HG02571 (cell line): ENCODE measurements around the gene BRMS1.
A peak's percentile ranks its signal among the peaks of the same experiment; 100 is the strongest.
"Not testable (repeated sequence)": the region's sequence is repeated elsewhere in the genome, so short reads cannot be mapped to it uniquely, and the experiment has no call there.

Source experiments
- ATAC-seq: cut with Tn5 transposase; IDR thresholded peaks from one replicate; pipeline ENCODE4 v1.9.1; 2021; ENCODE audit warnings: mild to moderate bottlenecking, moderate library complexity; ENCODE audit not compliant: unreplicated experiment

The BRMS1 gene, protein sequence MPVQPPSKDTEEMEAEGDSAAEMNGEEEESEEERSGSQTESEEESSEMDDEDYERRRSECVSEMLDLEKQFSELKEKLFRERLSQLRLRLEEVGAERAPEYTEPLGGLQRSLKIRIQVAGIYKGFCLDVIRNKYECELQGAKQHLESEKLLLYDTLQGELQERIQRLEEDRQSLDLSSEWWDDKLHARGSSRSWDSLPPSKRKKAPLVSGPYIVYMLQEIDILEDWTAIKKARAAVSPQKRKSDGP

DNA sequence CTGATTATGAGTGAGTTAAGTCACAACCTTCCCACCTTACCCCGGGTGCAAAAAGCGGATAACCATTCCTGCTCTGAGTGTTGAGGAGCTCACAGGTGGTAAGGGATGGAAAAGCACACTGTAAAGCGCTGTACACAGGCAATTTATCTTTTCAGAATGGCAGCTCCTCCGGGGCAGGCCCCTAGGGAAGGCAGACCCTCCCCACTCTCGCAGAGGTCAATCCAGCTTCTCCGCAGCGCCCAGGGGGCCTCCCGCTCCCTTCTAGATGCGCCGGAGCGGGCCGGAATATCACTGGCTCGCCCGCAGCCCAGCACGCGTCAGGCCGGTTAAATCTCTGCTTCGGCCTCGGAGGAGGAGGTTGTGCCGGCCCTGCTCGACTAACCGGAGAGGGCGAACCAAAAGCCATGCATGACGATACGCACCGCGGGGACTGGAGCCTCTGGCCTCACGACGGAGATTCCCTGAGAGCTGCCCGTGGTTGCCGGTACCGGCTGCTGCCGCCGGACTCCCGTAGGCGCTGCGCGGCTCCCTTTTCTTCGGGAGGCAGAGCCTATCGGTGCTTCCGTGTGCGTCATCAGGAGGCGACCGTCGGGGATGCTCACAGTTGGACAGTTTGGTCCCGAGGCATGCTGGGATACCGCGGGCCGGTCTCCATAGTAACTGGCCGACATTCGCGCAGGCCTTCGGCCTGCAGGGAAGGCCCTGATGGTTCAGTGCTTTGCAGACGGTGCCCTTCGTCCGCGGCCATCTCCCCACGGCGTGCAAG lies at the start of gene BRMS1:
Gene BRMS1, minus strand, starts transcription at position 555 of the 766 bp plus-strand sequence. CDS start 2,870 bp downstream, outside the sequence.
- peak; percentile 65 for ATAC-seq

DNA sequence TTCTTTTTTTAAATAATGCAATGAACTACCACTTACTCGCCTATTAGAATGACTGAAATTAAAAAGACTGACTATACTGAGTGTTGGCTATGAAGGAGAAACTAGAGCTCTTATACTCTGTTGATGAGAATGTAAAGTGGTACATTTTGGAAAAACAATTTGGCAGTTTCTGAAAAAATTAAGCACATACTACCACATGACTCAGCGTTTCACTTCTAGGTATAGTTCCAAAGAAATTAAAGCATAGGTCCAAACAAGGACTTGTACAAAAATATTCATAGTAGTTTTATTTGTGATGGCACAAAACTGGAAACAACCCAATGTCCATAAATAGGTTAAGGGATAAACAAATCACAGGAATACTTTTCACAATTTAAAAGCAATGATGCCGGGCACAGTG lies 49.0 kb upstream of the BRMS1 start:
- ATAC-seq, result no peak

DNA sequence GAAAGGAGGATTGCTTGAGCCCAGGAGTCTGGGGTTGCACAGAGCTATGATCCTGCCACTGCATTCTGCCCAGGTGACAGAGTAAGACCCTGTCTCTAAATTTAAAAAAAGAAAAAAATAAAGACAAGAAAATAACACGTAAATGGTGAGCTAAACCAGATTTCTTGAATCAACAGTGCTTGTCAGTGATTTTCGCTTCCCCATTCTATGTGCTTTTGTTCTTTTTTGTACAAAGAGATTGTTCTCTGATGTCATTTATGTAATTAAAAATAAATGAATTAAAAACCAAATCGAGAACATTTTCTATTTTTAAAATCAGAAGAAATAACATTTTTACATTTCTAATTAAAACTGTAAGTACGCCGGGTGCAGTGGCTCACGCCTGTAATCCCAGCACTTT lies 46.4 kb upstream of the BRMS1 start:
- ATAC-seq, result no peak

DNA sequence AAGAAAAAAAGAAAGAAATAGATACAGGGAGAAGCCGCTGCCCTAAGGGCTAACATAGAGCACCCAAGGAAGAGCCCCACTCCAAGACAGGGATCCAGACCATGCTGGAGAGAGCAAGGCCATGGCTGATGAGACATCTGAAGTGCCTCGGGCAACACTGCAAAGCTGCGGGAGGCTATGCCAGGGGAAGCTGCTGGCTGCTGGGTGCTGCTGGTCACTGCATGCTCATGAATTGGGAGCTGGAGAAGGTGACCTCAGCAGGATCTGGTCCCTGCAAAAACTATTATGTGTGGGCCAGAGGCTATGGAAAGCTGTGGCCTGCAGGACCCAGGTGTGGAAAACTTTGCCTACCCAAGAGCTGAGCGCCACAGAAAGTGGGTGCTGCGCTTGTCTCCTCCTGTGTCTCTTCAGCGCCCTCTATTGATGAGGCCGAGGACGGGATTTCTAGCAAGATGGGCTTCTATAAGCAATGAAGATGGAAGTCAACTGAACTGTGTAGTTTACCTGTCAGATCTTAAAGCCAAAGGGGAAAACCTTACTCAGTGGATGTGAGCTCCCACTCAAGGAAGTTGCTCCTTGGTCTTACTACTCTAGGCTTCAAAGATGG lies 44.0 kb upstream of the BRMS1 start:
- ATAC-seq, result no peak

DNA sequence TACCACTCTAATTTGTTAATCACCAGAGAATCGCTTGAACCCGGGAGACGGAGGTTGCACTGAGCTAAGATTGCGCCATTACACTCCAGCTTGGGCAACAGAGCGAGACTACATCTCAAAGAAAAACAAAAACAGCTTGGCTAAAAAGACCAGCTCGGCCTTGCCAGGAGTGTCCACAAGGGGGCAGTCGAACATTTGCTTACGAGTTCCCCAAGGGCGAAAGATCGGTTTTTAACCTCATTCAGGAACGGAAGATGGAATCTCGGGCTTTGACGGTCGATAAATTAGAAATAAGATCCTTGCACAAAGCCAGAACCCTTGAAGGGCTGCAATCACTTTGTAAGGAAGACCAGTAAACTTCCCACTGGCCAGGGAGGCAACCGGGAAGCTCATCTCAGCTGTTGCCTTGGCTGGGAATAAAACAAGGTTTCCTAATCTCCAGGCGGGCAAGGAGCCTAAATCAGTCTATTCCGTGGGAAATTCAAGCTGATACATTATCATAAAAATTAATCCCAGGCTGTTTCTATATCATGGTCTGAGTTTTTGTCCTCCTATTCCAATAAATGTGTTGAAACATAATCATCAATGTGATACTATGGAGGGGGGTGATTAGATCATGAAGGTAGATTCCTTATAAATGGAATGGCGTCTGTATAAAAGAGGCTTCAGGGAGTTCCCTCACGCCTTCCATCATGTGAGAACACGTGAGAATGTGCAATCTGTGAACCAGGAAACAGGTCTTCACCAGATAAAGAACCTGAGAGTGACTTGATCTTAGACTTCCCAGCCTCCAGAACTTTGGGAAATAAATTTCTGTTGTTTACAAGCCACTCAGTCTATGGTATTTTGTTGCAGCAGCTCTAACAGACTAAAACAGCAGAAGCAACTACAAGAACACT lies 41.5 kb upstream of the BRMS1 start:
- ATAC-seq, result no peak

DNA sequence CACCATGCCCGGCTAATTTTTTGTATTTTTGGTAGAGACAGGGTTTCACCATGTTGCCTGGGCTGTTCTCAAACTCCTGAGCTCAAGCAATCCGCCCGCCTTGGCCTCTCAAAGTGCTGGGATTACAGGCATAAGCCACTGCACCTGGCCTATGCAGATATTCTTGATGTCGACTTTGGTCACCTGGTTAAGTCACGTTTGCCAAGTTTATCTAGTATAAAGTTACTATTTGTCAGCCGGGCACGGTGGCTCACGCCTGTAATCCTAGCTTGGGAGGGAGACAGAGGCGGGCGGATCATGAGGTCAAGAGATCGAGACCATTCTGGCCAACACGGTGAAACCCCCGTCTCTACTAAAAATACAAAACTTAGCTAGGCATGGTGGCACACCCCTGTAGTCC lies 39.4 kb upstream of the BRMS1 start:
- ATAC-seq, result not testable (repeated sequence)

DNA sequence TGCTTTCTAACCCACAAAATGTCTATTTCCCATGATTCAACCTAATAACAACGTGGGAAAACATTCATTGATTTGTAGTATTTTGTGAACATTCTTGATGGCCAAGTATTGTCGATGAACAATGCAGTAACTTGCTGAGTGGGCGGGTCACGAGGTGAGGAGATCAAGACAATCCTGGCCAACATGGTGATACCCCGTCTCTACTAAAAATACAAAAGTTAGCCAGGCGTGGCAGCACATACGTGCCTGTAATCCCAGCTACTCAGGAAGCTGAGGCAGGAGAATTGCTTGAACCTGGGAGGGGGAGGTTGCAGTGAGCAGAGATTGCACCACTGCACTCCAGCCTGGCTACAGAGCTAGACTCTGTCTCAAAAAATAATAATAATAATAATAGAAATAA lies 35.4 kb upstream of the BRMS1 start:
- not testable (repeated sequence) for ATAC-seq

DNA sequence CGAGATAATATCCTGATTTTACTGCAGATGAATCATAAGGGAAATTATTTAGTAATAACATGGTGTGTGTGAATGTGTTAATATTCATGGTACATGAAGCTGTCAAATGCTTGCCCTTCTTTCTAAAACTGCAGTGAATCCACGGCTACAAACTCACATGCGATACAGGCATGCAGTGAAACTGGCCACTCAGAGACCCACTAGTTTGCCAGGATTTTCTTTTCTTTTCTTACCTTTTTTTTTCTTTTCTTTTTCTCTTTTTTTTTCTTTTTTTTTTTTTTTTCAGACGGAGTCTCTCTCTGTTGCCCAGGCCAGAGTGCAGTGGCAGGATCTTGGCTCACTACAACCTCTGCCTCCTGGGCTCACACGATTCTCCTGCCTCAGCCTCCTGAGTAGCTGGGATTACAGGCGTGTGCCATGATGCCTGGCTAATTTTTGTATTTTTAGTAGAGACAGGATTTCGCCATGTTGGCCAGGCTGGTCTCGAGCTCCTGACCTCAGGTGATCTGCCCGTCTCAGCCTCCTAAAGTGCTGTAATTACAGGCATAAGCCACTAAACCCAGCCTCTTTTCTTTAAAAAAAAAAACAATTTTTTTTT lies 28.9 kb upstream of the BRMS1 start:
- ATAC-seq, result not testable (repeated sequence)

DNA sequence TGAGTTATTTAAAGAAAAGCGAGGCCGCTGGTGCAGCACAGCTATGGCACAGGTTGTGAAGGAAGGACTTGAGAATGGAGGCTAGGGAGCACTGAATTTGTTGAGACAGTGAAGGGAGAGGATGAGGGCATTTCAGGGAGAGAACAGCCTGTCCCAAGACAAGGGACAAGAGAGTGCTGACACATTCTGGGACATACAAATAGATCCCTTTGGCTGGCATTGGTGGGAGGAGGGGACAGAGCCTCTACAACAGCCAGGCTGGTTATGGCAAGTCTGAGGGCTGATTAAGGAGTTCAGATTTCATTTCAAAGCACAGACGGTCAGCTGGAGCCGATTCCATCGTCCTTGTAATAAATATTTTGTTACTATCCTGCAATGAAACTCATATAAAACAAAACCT lies 28.4 kb upstream of the BRMS1 start:
- ATAC-seq, result no peak

DNA sequence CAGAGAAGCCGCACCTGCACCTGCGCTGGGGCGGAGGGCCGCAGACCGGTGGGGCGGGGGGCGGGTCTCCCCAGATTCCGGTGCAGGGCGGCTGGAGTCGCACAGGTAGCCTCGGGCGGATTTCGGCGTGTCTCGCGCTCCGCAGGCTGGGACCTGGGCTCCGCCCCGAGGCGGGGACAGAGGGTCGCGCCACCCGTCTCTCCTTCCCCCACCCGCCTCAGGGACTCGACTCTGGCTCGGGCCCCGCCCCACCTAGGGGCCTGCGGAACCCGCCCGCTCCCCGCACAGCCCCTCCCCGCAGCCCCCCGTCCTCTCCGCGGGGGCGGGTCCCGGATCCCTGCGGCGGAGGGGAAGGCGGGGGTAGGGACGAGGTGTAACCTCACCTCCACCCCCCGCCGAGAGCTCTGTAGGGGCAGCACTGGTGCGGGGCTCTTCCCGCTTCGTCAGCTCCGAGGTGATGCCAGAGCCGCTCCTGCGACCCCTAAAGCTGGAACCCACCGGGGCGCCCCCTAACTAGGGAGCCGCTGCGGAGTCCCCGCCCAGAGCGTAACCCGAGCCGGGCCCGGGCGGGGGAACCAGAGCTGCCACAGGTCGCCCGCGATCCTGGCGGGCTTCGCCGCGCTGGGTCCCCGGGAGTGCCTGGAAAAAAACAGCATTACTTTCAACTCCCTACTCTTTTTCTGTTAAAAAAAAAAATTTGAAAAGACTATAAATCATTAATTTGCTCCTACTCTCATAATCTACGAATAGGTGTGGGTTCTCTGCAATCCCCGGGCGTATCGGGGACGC lies 26.9 kb upstream of the BRMS1 start, which contains the start of gene SLC29A2:
Gene SLC29A2, minus strand, starts transcription at position 134 of the 789 bp plus-strand sequence. CDS start 169 bp downstream, outside the sequence.
- ATAC-seq, result peak; percentile 57

DNA sequence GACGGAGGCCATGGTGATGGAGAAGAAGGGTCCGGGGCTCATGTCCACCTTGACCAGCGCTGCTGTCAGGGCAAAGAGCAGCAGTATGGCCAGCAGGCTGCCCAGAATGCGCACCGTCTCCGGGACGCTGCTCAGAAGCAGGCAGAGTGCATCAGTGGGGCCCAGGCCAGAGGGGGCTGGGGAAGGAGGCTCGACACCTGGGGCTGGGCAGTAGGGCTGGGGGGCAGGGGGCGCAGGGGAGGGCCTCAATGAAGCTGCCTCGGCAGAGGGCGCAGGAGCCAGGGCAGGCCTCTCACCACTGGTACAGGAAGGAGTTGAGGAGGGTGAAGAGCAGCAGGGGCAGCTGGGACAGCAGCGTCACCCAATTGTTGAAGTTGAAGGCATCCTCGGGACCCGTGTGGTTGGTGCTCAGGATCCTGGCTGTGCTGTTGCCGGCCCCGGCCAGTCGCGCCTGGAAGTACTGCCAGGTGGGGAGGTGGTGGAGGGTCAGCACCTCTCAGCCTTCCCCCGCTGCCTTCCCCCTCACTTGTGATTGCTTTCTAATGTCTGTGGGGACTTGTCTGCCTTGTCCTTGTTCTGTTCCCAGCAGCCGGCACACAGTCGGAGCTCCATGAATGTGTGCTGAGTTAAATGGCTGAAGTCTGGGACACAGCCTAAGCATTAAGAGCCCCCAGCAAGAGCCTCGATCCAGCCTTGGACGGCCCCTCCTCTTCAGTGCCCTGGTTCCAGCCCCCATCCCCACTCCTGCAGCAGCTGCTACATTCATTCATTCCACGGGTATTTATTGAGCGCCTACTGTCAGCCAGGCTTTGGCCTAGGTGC lies 24.4 kb upstream of the BRMS1 start:
- no peak for ATAC-seq

DNA sequence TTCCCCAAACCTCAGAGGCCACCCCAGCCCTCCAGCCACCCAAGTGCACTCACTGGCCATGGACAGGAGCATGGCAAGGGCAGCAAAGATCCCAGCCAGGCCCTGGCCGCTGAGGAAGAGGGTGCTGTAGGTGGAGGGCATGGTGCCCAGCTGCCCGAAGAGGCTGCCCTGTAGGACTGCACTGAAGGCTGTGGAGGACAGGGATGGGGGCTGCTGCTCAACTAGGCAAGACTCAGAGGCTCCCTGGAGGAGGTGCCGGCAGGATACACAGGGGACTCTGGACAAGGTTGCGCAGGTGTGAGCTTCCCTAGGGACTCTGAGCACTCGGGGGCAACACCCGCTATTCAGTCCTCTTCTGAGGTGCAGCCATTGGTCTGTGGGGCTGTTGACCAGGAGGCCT lies 23.6 kb upstream of the BRMS1 start:
- ATAC-seq, result no peak

DNA sequence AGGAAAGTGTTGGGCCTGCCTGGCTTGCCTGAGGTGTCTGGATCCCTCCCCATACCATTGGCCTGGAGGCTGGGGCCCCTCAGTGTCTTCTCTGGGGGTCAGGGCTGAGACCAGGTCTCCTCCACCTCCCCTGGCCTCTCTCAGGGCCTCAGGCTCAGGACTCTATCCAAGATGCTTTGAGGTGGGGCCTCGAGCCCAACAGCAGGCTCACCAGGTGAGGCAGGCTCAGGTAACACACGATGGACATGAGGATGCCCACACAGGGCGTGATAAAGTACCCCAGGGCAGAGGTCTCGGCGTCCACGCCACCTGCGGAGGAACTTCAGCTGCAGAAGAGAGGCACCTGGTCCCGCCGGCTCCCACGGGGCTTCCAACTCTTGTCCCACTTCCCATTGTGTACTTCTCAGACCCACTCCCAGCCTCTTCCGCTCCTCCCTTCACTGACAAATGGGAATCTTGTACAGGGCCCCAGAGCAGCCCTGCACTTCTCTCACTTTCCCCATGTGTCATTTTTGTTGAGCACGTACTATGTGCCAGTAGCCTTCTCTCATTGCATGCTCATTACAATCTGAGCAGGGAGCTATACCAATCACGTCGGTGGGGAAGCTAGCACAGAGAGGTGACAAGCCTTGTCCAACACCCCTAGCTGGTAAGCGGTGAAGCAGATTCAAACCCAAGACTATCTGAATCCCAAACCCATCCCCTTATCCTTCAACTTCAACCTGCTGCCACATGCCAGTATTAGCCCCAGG lies 22.8 kb upstream of the BRMS1 start:
- no peak for ATAC-seq

DNA sequence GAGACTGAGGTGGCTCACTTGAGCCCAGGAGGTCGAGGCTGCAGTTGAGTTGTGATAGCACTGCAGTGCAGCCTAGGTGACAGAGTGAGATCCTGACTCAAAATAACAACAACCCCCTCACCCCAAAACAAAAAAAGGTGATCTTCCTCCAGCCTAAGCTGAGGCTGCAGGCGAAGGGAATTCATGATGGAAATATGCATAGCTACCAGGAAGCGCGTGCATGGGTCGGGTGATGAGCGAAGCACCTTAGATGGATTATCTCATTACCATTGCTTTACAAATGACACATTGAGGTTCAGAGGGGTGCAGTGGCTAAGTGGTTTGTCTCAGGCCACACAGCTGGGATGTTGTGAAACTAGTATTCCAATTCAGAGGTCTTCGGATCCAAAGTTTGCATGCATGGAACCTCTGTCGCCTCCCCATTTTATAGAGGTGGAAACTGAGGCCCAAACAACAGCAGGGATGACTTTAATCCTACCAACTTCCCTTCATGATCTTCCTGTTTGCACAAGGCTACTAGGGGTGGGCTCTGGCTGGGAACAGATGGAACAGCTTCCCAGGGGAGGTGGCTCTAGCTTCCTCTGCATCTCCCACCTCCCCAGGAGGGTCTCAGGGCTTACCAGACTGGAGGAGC lies 22.1 kb upstream of the BRMS1 start:
- no peak for ATAC-seq

DNA sequence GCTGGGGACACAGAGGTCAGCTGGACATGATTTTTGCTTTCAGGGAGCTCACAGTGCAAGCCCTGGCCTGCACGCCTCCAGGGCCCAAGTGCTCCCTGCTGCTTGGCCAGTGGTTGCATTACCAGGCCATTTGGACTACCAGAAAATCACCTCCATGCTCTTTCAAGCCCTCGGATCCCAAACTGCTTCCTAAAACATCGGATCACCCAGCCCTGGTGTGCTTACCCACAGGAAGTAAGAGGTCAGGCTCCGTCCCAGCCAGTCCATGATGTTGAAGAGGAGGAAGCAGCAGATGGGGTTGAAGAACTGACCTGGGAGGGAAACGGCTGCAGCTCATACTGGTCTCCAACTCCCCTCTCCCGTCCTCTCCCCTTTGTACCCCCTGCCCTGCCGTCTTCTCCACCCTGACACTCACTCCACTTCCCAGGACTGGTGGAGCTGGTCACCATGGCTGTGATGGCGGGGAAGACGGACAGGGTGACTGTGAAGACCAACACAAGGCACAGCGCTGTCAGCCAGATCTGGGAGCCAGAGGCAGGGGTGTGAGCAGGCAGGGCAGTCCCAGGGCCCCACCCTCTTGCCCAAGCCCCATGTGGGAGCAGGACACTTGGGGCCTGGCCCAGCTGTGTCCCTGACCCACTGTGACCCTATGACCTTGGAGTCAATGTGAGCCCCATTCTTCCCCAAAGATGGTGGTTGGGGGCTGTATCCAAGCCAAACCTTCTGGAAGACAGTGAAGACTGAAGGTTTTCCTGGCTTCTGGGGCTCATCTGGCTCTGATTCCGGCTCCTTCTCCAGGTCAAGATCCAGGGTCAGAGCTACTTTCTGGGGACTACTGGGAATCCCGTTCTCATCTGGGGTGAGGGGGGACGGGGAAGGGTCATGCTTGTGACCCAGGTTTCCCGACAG lies 21.1 kb upstream of the BRMS1 start:
- ATAC-seq, result no peak

DNA sequence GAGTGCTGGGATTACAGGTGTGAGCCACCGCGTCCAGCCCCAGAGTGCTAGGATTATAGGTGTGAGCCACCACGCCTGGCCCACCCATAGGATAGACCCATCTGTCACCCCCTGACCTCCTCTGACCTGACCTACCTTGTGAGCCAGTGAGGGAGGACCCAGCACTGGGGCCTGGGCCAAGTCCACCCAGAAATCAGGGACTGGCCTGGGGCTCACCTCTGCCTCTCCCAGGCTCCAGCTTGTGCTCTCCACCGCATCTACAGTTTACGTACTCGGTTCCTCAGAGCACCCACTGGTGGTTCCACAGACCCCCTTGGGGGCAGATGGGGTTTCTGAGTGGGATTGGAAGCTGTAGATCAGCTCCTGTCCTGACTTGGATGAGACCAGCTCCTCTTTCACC lies 20.3 kb upstream of the BRMS1 start:
- ATAC-seq, result no peak
